Neural progenitor cell (in vitro differentiated cells): ENCODE measurements around the gene DPYSL5. TPM values are rescaled to one million over a fixed set of nuclear protein-coding genes. Genes with fewer than 3 reads are reported as not detected.

Source experiments
- DNase-seq: peaks from one replicate; pipeline ENCODE4 v3.0.0-alpha.2; 2016; ENCODE audit warnings: low spot score
- H2AFZ ChIP-seq: fragments of 200-600 bp; sonication (generic); replicated peaks from 2 replicates; pipeline ENCODE4 v1.6.1; 2016; ENCODE audit warnings: antibody characterized with exemption
- H3F3A ChIP-seq: fragments of 200-600 bp; sonication (generic); 2 replicates; pipeline ENCODE4 v1.6.1; 2016; ENCODE audit warnings: antibody characterized with exemption, low read depth
- H3K27ac ChIP-seq: fragments of 200-600 bp; sonication (generic); 2 replicates; pipeline ENCODE4 v1.5.1; 2016; ENCODE audit warnings: mild to moderate bottlenecking
- H3K27me3 ChIP-seq: fragments of 200-600 bp; sonication (generic); 2 replicates; pipeline ENCODE4 v1.6.1; 2016; ENCODE audit warnings: mild to moderate bottlenecking, moderate library complexity
- H3K36me3 ChIP-seq: fragments of 200-600 bp; sonication (generic); 2 replicates; pipeline ENCODE4 v1.5.1; 2016
- H3K4me1 ChIP-seq: fragments of 200-600 bp; sonication (generic); 2 replicates; pipeline ENCODE4 v1.6.1; 2016; ENCODE audit warnings: mixed run types
- H3K4me2 ChIP-seq: fragments of 200-600 bp; sonication (generic); 2 replicates; pipeline ENCODE4 v1.6.1; 2016
- H3K4me3 ChIP-seq: fragments of 200-600 bp; sonication (generic); 2 replicates; pipeline ENCODE4 v1.5.1; 2016
- H3K79me2 ChIP-seq: fragments of 200-600 bp; sonication (generic); 2 replicates; pipeline ENCODE4 v1.6.1; 2016; ENCODE audit warnings: low read depth
- H3K9ac ChIP-seq: fragments of 200-600 bp; sonication (generic); 2 replicates; pipeline ENCODE4 v1.6.1; 2016
- H3K9me3 ChIP-seq: fragments of 200-600 bp; sonication (generic); 2 replicates; pipeline ENCODE4 v1.5.1; 2016; ENCODE audit warnings: low read depth
- H4K20me1 ChIP-seq: fragments of 200-600 bp; sonication (generic); 2 replicates; pipeline ENCODE4 v1.6.1; 2016; ENCODE audit warnings: low read depth
- H3K27ac Mint-ChIP-seq: 3 replicates; pipeline ENCODE4 v1.8.0; 2021; ENCODE audit warnings: mixed read lengths
- H3K27me3 Mint-ChIP-seq: 2 replicates; pipeline ENCODE4 v1.8.0; 2022; ENCODE audit warnings: low read depth, mild to moderate bottlenecking, inconsistent platforms, moderate library complexity, mixed read lengths; ENCODE audit not compliant: insufficient read depth
- H3K36me3 Mint-ChIP-seq: 3 replicates; pipeline ENCODE4 v1.8.0; 2021; ENCODE audit warnings: mixed read lengths
- H3K4me1 Mint-ChIP-seq: 3 replicates; pipeline ENCODE4 v1.8.0; 2021; ENCODE audit warnings: mixed read lengths
- H3K4me3 Mint-ChIP-seq: 3 replicates; pipeline ENCODE4 v1.8.0; 2021; ENCODE audit warnings: mild to moderate bottlenecking, moderate library complexity, mixed read lengths
- H3K9me3 Mint-ChIP-seq: 3 replicates; pipeline ENCODE4 v1.8.0; 2020; ENCODE audit warnings: mixed read lengths
- EZH2 ChIP-seq: fragments of 200-600 bp; sonication (generic); IDR thresholded peaks from 2 replicates; pipeline ENCODE4 v1.6.1; 2017; ENCODE audit warnings: antibody characterized with exemption, mild to moderate bottlenecking, moderate library complexity
- EZH2phosphoT487 ChIP-seq: fragments of 200-600 bp; sonication (generic); IDR thresholded peaks from 2 replicates; pipeline ENCODE4 v1.6.1; 2017; ENCODE audit warnings: antibody characterized with exemption
- total RNA-seq: library from RNA; depleted of rRNA; stranded (reverse); fragments of >200 nt; gene quantifications from 2 replicates; pipeline ENCODE4 v1.2.3, GENCODE V29; 2015; ENCODE audit warnings: low replicate concordance
- TF ChIP-seq, protein P1 (sequence below): fragments of 200-600 bp; sonication (generic); IDR thresholded peaks from 2 replicates; pipeline ENCODE4 v1.5.1; 2017; ENCODE audit warnings: antibody characterized with exemption, mild to moderate bottlenecking

The DPYSL5 gene
- total RNA-seq, 1 donor from 2014 or later, result 46.3 TPM

DNA sequence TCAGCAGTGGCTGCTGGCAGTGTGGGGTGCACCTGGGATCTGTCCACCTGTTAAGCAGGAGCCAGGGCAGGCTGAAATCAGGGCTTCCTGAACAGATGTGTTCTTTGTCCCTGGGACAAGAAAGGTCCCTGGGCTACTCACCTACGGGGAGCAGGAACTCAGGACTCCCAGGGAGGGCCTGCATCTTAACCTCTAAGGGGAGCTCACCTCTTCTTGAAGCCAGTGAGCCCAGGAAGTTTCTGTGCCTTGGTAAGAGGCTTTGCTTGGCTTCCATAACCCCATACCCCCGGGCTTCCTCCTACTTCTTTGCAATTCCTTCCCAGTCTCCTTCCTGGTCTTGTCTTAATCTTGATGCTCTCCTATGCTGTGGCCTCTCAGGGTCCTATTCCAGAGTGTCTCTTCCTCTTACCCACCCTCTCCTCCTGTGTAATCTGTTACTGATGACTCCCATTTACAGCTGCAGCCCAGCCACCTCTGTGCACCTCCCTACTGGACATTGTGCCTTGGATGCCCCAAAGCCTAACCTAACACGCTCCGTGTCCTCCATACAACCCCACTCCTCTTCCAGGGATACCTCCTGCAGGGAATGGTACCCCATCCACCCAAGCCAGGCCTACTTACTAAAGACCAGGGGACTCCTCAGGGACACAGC, 66.9 kb downstream of the DPYSL5 start:
- no peak for DNase-seq
- Histone ChIP-seq H3K27ac (peak overlapping the region; percentile 95), H3K27me3 (no peaks in the 10 kb centered on the region), H3K9me3 (peaks cover 5% of the 10 kb centered on the region), H3K4me1 (peaks cover 47% of the 10 kb centered on the region), H4K20me1 (peaks cover 80% of the 10 kb centered on the region), H2AFZ (no peak overlapping the region), H3F3A (peaks cover 60% of the 10 kb centered on the region), H3K9ac (no peak overlapping the region), H3K4me3 (peak overlapping the region; percentile 27), H3K36me3 (peaks cover 15% of the 10 kb centered on the region), H3K79me2 (peaks cover 78% of the 10 kb centered on the region), H3K4me2 (peak overlapping the region; percentile 78)
- peaks cover 23% of the 10 kb centered on the region for H3K36me3 Mint-ChIP-seq
- peaks cover 5% of the 10 kb centered on the region for H3K4me1 Mint-ChIP-seq
- no peak overlapping the region for H3K27ac Mint-ChIP-seq
- peaks cover 13% of the 10 kb centered on the region for H3K9me3 Mint-ChIP-seq
- no peaks in the 10 kb centered on the region for H3K27me3 Mint-ChIP-seq
- peak overlapping the region; percentile 76 for H3K4me3 Mint-ChIP-seq
- TF ChIP-seq EZH2phosphoT487 (no peak), EZH2 (no peak)
- TF ChIP-seq, protein P1, sequence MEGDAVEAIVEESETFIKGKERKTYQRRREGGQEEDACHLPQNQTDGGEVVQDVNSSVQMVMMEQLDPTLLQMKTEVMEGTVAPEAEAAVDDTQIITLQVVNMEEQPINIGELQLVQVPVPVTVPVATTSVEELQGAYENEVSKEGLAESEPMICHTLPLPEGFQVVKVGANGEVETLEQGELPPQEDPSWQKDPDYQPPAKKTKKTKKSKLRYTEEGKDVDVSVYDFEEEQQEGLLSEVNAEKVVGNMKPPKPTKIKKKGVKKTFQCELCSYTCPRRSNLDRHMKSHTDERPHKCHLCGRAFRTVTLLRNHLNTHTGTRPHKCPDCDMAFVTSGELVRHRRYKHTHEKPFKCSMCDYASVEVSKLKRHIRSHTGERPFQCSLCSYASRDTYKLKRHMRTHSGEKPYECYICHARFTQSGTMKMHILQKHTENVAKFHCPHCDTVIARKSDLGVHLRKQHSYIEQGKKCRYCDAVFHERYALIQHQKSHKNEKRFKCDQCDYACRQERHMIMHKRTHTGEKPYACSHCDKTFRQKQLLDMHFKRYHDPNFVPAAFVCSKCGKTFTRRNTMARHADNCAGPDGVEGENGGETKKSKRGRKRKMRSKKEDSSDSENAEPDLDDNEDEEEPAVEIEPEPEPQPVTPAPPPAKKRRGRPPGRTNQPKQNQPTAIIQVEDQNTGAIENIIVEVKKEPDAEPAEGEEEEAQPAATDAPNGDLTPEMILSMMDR, result no peak

DNA sequence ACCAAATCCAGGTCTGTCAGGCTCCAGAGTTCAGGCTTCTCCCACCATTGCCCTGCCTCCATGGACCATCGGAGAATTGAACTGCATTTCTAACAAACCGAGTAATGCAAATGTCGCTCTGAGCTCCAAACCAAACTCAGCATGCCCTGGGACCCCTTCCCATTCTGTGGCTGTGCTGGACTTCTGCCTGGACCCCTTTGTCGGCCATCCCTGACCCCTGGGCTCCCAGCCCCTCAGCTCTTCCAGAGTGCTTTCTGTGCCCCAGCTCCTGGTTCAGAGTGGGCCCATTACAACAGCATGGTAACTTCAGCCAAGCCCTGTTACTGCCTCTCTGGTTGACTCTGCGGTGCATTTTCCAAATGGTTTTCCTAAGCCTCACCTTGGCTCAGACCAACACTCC, 67.4 kb downstream of the DPYSL5 start:
- peaks cover 55% of the 10 kb centered on the region for H3F3A ChIP-seq
- Mint-ChIP-seq H3K27ac (no peak overlapping the region), H3K36me3 (peaks cover 18% of the 10 kb centered on the region), H3K4me1 (peaks cover 5% of the 10 kb centered on the region), H3K4me3 (no peak overlapping the region), H3K27me3 (no peaks in the 10 kb centered on the region), H3K9me3 (peaks cover 8% of the 10 kb centered on the region)
- H3K9me3 ChIP-seq, result no peaks in the 10 kb centered on the region
- H3K27ac ChIP-seq, result peak overlapping the region; percentile 95
- H3K36me3 ChIP-seq, result peaks cover 10% of the 10 kb centered on the region
- TF ChIP-seq EZH2 (no peak), EZH2phosphoT487 (no peak)
- TF ChIP-seq, protein P1, result no peak
- H3K4me1 ChIP-seq, result peaks cover 47% of the 10 kb centered on the region
- peak overlapping the region; percentile 78 for H3K4me2 ChIP-seq
- H3K9ac ChIP-seq, result no peak overlapping the region
- DNase-seq, result no peak
- no peaks in the 10 kb centered on the region for H3K27me3 ChIP-seq
- no peak overlapping the region for H2AFZ ChIP-seq
- no peak overlapping the region for H3K4me3 ChIP-seq
- peaks cover 86% of the 10 kb centered on the region for H4K20me1 ChIP-seq
- H3K79me2 ChIP-seq, result peaks cover 76% of the 10 kb centered on the region

DNA sequence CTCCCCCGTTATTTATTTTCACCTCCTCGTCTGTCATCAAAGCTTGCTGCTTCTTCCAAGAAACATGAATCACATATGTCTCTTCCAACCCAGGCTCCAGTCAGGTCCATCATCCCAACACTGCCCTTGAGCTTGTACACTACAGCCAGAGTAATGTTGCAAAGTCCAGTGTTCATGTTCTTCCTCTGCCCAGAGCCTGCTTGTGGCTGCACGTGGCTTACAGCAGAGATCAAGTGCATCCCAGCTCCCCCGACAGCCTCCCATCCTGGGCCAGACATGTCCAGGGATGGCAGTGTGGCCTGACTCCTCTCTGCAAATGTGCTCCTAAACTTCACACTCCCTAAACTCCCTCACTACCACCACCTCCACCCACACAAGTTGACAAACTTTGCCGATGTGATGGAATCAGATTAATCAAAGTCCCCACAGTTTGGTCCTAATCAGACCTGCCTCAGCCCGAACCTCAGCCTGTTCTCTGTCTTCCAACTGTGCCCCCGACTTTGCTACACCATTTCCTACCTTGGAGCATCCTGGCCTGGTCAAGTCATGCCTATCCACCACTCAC, 68.3 kb downstream of the DPYSL5 start:
- Histone ChIP-seq H3K4me3 (no peak overlapping the region), H3K36me3 (peaks cover 2% of the 10 kb centered on the region), H3K79me2 (peaks cover 76% of the 10 kb centered on the region), H3K4me2 (no peak overlapping the region), H2AFZ (no peak overlapping the region), H3K9me3 (no peaks in the 10 kb centered on the region), H3K4me1 (peaks cover 43% of the 10 kb centered on the region), H3F3A (peaks cover 49% of the 10 kb centered on the region), H3K9ac (no peak overlapping the region), H4K20me1 (peaks cover 94% of the 10 kb centered on the region), H3K27me3 (no peaks in the 10 kb centered on the region), H3K27ac (no peak overlapping the region)
- no peak for DNase-seq
- Mint-ChIP-seq H3K27me3 (no peaks in the 10 kb centered on the region), H3K4me3 (no peak overlapping the region), H3K9me3 (no peaks in the 10 kb centered on the region), H3K4me1 (peaks cover 5% of the 10 kb centered on the region), H3K36me3 (peaks cover 13% of the 10 kb centered on the region), H3K27ac (no peak overlapping the region)
- no peak for TF ChIP-seq EZH2
- TF ChIP-seq EZH2phosphoT487, result no peak
- TF ChIP-seq, protein P1, result no peak
